OCI-LY3 (cell line): Measurements from ENCODE around the gene ATP13A2.

ENCODE experiments used
- EZH2phosphoT487 ChIP-seq: fragments of 200-600 bp; shearing (Covaris generic); IDR thresholded peaks from 2 replicates; pipeline ENCODE4 v1.6.1; 2018; ENCODE audit warnings: antibody characterized with exemption, mixed run types, low read depth
- TF ChIP-seq, protein P1 (sequence below): fragments of 200-600, 300-600 bp; sonication (generic); IDR thresholded peaks from 2 replicates; pipeline ENCODE4 v1.5.1; 2014; ENCODE audit warnings: antibody characterized with exemption, low read length, low read depth

DNA sequence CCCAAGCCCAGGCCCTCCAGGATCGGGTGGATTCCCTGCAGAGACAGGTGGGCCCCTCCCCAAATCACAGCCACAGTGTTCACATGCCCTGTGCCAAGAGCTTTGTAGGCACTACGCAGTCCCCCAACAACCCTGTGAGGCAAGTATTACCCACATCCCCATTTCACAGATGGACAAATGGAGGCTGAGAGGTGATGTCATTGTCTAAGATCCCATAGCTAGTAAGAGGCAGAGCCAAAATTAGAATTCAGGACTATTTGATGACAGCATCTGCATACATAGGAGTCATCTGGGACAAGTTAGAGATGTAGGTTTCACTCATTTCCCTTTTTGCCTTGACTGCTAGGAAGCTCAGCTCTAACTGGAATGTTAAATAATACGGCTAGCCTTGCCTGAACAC lies 43.4 kb downstream of the ATP13A2 start:
- TF ChIP-seq, protein P1, sequence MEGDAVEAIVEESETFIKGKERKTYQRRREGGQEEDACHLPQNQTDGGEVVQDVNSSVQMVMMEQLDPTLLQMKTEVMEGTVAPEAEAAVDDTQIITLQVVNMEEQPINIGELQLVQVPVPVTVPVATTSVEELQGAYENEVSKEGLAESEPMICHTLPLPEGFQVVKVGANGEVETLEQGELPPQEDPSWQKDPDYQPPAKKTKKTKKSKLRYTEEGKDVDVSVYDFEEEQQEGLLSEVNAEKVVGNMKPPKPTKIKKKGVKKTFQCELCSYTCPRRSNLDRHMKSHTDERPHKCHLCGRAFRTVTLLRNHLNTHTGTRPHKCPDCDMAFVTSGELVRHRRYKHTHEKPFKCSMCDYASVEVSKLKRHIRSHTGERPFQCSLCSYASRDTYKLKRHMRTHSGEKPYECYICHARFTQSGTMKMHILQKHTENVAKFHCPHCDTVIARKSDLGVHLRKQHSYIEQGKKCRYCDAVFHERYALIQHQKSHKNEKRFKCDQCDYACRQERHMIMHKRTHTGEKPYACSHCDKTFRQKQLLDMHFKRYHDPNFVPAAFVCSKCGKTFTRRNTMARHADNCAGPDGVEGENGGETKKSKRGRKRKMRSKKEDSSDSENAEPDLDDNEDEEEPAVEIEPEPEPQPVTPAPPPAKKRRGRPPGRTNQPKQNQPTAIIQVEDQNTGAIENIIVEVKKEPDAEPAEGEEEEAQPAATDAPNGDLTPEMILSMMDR: no peak
- TF ChIP-seq EZH2phosphoT487: no peak
